Measurements from ENCODE around the gene MXD4. TPM values are rescaled to one million over a fixed set of nuclear protein-coding genes. Genes with fewer than 3 reads are reported as not detected.

The MXD4 gene
- total RNA-seq, 1 experiment from 2014 or later, result 22.0 TPM

- Histone ChIP-seq H3K9ac (ENCODE audit: low read length) (no peak overlapping the region), H3K79me2 (ENCODE audit: insufficient read depth, low read length) (no peaks in the 10 kb centered on the region), H3K4me3 (replicated peaks in 1 of 2; ENCODE audit: low read depth in 1 of 2, low read length in 2 of 2) (no peak overlapping the region), H3K9me3 (ENCODE audit: control insufficient read depth in 1 of 2, insufficient read depth in 1 of 2, low read depth in 1 of 2, low read length in 2 of 2) (no peaks in the 10 kb centered on the region), H3K4me1 (ENCODE audit: control insufficient read depth in 1 of 2, insufficient read depth in 2 of 2, low read length in 2 of 2) (peaks cover under 1 to 9% of the 10 kb centered on the region in 2 experiments; a peak in 2 of 4 replicates), H3K9me2 (ENCODE audit: insufficient read depth) (no peaks in the 10 kb centered on the region), H3K36me3 (ENCODE audit: control insufficient read depth in 1 of 2, insufficient read depth in 2 of 2, low read length in 2 of 2) (no peaks in the 10 kb centered on the region), H3K4me2 (ENCODE audit: low read length) (no peak overlapping the region), H4K20me1 (ENCODE audit: insufficient read depth) (no peaks in the 10 kb centered on the region), H2AFZ (ENCODE audit: low read depth, low read length, poor library complexity, severe bottlenecking) (no peak overlapping the region), H3K27me3 (ENCODE audit: insufficient read depth, low read length) (no peaks in the 10 kb centered on the region), H3K27ac (ENCODE audit: low read depth, low read length) (no peak overlapping the region)
- BruUV-seq (replicated peaks), result no TSS peak
- RAD21 ChIA-PET (ENCODE audit: low non-redundant PET in 1 of 2, low total read pairs in 2 of 2, uncharacterized antibody in 2 of 2, unreplicated experiment in 2 of 2), result no interaction called here
- ATAC-seq (no peak), DNase-seq (ENCODE audit: low read depth, low spot score) (no peak)
- intact Hi-C loops (cut with micrococcal nuclease), result no loop called here
- TF ChIP-seq ZNF274 (IDR thresholded peaks at IDR 0.05; ENCODE audit: low read depth, low read length), result no peak
- POLR2A ChIA-PET, result no interaction called here
- CTCF ChIA-PET, result no interaction called here
Measured at GRCh38 chr4:2248821-2249261, 13.1 kb downstream of the MXD4 start.

- DNase-seq (ENCODE audit: low read depth, low spot score), result no peak
- POLR2A ChIA-PET, result no interaction called here
- H4K20me1 ChIP-seq (ENCODE audit: insufficient read depth), result no peaks in the 10 kb centered on the region
- H3K4me2 ChIP-seq (ENCODE audit: low read length), result no peak overlapping the region
- H3K36me3 ChIP-seq (ENCODE audit: control insufficient read depth in 1 of 2, insufficient read depth in 2 of 2, low read length in 2 of 2), result no peaks in the 10 kb centered on the region
- RAD21 ChIA-PET (ENCODE audit: low non-redundant PET in 1 of 2, low total read pairs in 2 of 2, uncharacterized antibody in 2 of 2, unreplicated experiment in 2 of 2), result no interaction called here
- no peak overlapping the region for H3K9ac ChIP-seq (ENCODE audit: low read length)
- no peaks in the 10 kb centered on the region for H3K9me2 ChIP-seq (ENCODE audit: insufficient read depth)
- H3K4me3 ChIP-seq (replicated peaks in 1 of 2; ENCODE audit: low read depth in 1 of 2, low read length in 2 of 2), result no peak overlapping the region
- H3K27ac ChIP-seq (ENCODE audit: low read depth, low read length), result no peak overlapping the region
- CTCF ChIA-PET, result no interaction called here
- intact Hi-C loops (cut with micrococcal nuclease), result no loop called here
- peaks cover 2 to 13% of the 10 kb centered on the region in 2 experiments; a peak in 2 of 4 replicates for H3K4me1 ChIP-seq (ENCODE audit: control insufficient read depth in 1 of 2, insufficient read depth in 2 of 2, low read length in 2 of 2)
- no TSS peak for BruUV-seq (replicated peaks)
- no peak overlapping the region for H2AFZ ChIP-seq (ENCODE audit: low read depth, low read length, poor library complexity, severe bottlenecking)
- H3K79me2 ChIP-seq (ENCODE audit: insufficient read depth, low read length), result no peaks in the 10 kb centered on the region
- H3K9me3 ChIP-seq (ENCODE audit: control insufficient read depth in 1 of 2, insufficient read depth in 1 of 2, low read depth in 1 of 2, low read length in 2 of 2), result no peaks in the 10 kb centered on the region
- no peaks in the 10 kb centered on the region for H3K27me3 ChIP-seq (ENCODE audit: insufficient read depth, low read length)
- ATAC-seq, result no peak
- no peak for TF ChIP-seq TCF7L2 (IDR thresholded peaks at IDR 0.05; ENCODE audit: borderline replicate concordance, extremely low read depth, insufficient read depth, insufficient read length)
- TF ChIP-seq EZH2phosphoT487 (IDR thresholded peaks at IDR 0.05; ENCODE audit: borderline replicate concordance), result no peak
- TF ChIP-seq FOSL1 (IDR thresholded peaks at IDR 0.05; ENCODE audit: low read depth), result no peak
- no peak for TF ChIP-seq POLR2AphosphoS5 (IDR thresholded peaks at IDR 0.05; ENCODE audit: low read depth, low read length)
- TF ChIP-seq RAD21 (IDR thresholded peaks at IDR 0.05; ENCODE audit: low read depth), result no peak
- TF ChIP-seq REST (IDR thresholded peaks at IDR 0.05; ENCODE audit: low read depth), result no peak
- TF ChIP-seq ZBTB33 (IDR thresholded peaks at IDR 0.05; ENCODE audit: extremely low read depth, insufficient replicate concordance, low read length), result no peak
- no peak for TF ChIP-seq MAX (IDR thresholded peaks at IDR 0.05)
- no peak for TF ChIP-seq CEBPB (IDR thresholded peaks at IDR 0.05; ENCODE audit: low read depth)
- TF ChIP-seq SRF (IDR thresholded peaks at IDR 0.05; ENCODE audit: low read depth), result no peak
- TF ChIP-seq EZH2 (IDR thresholded peaks at IDR 0.05), result no peak
- no peak for TF ChIP-seq POLR2A (IDR thresholded peaks at IDR 0.05; ENCODE audit: borderline replicate concordance, extremely low read depth, insufficient read depth, insufficient read length)
- TF ChIP-seq ATF3 (IDR thresholded peaks at IDR 0.05), result no peak
- TF ChIP-seq ZNF274 (IDR thresholded peaks at IDR 0.05; ENCODE audit: low read depth, low read length), result no peak
Measured at GRCh38 chr4:2248044-2248780, 13.7 kb downstream of the MXD4 start.
